Measurements from ENCODE around the gene MFF.

MFF gene

GRCh38 chr2:227390468-227391256 is 65.6 kb downstream of the MFF start:
- no peaks in the 10 kb centered on the region for H3K4me1 ChIP-seq (ENCODE audit: control insufficient read depth, insufficient read depth, low read length)
- no peak overlapping the region for H3K4me3 ChIP-seq (ENCODE audit: low read depth, low read length)
- H3K9ac ChIP-seq (ENCODE audit: low read length), result no peak overlapping the region
- no peaks in the 10 kb centered on the region for H3K36me3 ChIP-seq (ENCODE audit: control insufficient read depth, insufficient read depth, low read length)
- no peaks in the 10 kb centered on the region for H3K27me3 ChIP-seq (ENCODE audit: control insufficient read depth, insufficient read depth, low read length)
- no peaks in the 10 kb centered on the region for H3K9me3 ChIP-seq (ENCODE audit: control insufficient read depth, insufficient read depth, low read depth, low read length)
- no peak overlapping the region for H3K27ac ChIP-seq (ENCODE audit: low read depth, low read length)

- no peak overlapping the region for H3K27ac ChIP-seq (ENCODE audit: low read depth, low read length)
- H3K4me1 ChIP-seq (ENCODE audit: control insufficient read depth, insufficient read depth, low read length), result no peaks in the 10 kb centered on the region
- H3K9ac ChIP-seq (ENCODE audit: low read length), result no peak overlapping the region
- H3K27me3 ChIP-seq (ENCODE audit: control insufficient read depth, insufficient read depth, low read length), result no peaks in the 10 kb centered on the region
- H3K9me3 ChIP-seq (ENCODE audit: control insufficient read depth, insufficient read depth, low read depth, low read length), result no peaks in the 10 kb centered on the region
- no peaks in the 10 kb centered on the region for H3K36me3 ChIP-seq (ENCODE audit: control insufficient read depth, insufficient read depth, low read length)
- H3K4me3 ChIP-seq (ENCODE audit: low read depth, low read length), result no peak overlapping the region
These were observed 69.3 kb downstream of the MFF start for GRCh38 chr2:227394401-227394800.

DNA sequence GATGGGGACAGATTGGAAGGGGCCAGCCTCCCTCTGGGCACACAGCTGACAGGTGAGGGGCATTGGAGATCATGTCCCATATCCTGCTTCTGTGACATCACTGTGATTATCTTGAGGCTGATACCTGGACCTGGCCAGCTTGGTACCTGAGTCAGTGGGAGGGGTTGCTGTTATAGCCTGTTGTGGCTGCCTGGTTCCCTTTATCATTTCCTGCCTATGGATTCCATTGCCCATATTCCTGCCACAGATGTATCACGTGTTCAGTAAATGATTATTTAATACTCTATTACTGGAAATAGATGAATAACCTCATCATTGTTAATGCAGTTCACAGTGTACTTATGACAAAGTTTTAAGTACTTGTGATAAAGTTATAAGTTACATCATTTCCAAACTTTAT is 70.5 kb downstream of the MFF start:
- no peaks in the 10 kb centered on the region for H3K27me3 ChIP-seq (ENCODE audit: control insufficient read depth, insufficient read depth, low read length)
- H3K9me3 ChIP-seq (ENCODE audit: control insufficient read depth, insufficient read depth, low read depth, low read length), result no peaks in the 10 kb centered on the region
- H3K36me3 ChIP-seq (ENCODE audit: control insufficient read depth, insufficient read depth, low read length), result no peaks in the 10 kb centered on the region
- H3K9ac ChIP-seq (ENCODE audit: low read length), result no peak overlapping the region
- no peak overlapping the region for H3K27ac ChIP-seq (ENCODE audit: low read depth, low read length)
- H3K4me1 ChIP-seq (ENCODE audit: control insufficient read depth, insufficient read depth, low read length), result no peaks in the 10 kb centered on the region
- H3K4me3 ChIP-seq (ENCODE audit: low read depth, low read length), result no peak overlapping the region

DNA sequence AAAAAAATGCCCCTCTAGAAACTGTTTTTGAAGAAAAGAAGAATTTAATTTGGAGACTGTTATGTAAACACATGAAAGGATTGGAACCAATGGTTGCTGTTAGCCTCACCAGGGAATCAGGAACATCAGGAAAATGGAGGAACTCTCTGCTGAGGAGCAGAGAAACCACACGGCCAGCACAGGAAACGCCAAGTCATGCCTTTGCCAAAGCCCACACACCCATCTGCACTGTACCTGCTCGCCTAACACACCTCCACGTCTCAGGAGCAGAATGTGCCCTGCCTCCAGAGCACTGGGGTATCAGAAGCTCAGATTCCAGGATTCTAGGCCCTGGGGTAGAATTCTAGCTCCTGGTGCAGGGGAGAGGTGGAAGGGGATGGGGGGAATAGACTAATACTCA is 72.5 kb downstream of the MFF start:
- no peaks in the 10 kb centered on the region for H3K9me3 ChIP-seq (ENCODE audit: control insufficient read depth, insufficient read depth, low read depth, low read length)
- no peaks in the 10 kb centered on the region for H3K27me3 ChIP-seq (ENCODE audit: control insufficient read depth, insufficient read depth, low read length)
- no peak overlapping the region for H3K27ac ChIP-seq (ENCODE audit: low read depth, low read length)
- H3K9ac ChIP-seq (ENCODE audit: low read length), result no peak overlapping the region
- H3K36me3 ChIP-seq (ENCODE audit: control insufficient read depth, insufficient read depth, low read length), result no peaks in the 10 kb centered on the region
- no peaks in the 10 kb centered on the region for H3K4me1 ChIP-seq (ENCODE audit: control insufficient read depth, insufficient read depth, low read length)
- no peak overlapping the region for H3K4me3 ChIP-seq (ENCODE audit: low read depth, low read length)

- Histone ChIP-seq H3K4me3 (ENCODE audit: low read depth, low read length) (no peak overlapping the region), H3K36me3 (ENCODE audit: control insufficient read depth, insufficient read depth, low read length) (no peaks in the 10 kb centered on the region), H3K27ac (ENCODE audit: low read depth, low read length) (no peak overlapping the region), H3K9me3 (ENCODE audit: control insufficient read depth, insufficient read depth, low read depth, low read length) (no peaks in the 10 kb centered on the region), H3K9ac (ENCODE audit: low read length) (no peak overlapping the region), H3K27me3 (ENCODE audit: control insufficient read depth, insufficient read depth, low read length) (no peaks in the 10 kb centered on the region), H3K4me1 (ENCODE audit: control insufficient read depth, insufficient read depth, low read length) (no peaks in the 10 kb centered on the region)
These were observed 73.9 kb downstream of the MFF start for GRCh38 chr2:227398684-227399670.

GRCh38 chr2:227401550-227401949 is 76.5 kb downstream of the MFF start:
- H3K27ac ChIP-seq (ENCODE audit: low read depth, low read length), result no peak overlapping the region
- H3K36me3 ChIP-seq (ENCODE audit: control insufficient read depth, insufficient read depth, low read length), result no peaks in the 10 kb centered on the region
- no peaks in the 10 kb centered on the region for H3K9me3 ChIP-seq (ENCODE audit: control insufficient read depth, insufficient read depth, low read depth, low read length)
- peaks cover 4% of the 10 kb centered on the region; the same call in 1 of the 2 replicates for H3K4me1 ChIP-seq (ENCODE audit: control insufficient read depth, insufficient read depth, low read length)
- no peak overlapping the region for H3K9ac ChIP-seq (ENCODE audit: low read length)
- no peak overlapping the region for H3K4me3 ChIP-seq (ENCODE audit: low read depth, low read length)
- H3K27me3 ChIP-seq (ENCODE audit: control insufficient read depth, insufficient read depth, low read length), result no peaks in the 10 kb centered on the region

DNA sequence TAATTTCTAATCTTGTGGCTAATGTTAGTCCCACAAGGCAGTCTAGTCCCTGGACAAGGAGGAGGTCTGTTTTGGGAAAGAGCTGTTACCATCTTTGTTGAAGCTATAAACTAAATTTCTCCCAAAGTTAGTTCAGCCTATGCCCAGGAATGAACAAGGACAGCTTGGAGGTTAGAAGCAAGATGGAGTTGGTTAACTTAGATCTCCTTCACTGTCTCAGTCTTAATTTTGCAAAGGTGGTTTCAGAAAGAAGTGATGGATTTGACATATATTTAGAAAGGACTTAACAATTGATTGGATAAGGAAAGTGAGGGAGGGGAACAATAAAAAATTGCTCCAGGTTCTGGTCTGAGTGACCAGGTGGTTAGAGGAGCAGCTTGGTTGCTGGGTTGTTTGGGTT is 77.3 kb downstream of the MFF start:
- Histone ChIP-seq H3K4me3 (ENCODE audit: low read depth, low read length) (no peak overlapping the region), H3K27ac (ENCODE audit: low read depth, low read length) (no peak overlapping the region)

DNA sequence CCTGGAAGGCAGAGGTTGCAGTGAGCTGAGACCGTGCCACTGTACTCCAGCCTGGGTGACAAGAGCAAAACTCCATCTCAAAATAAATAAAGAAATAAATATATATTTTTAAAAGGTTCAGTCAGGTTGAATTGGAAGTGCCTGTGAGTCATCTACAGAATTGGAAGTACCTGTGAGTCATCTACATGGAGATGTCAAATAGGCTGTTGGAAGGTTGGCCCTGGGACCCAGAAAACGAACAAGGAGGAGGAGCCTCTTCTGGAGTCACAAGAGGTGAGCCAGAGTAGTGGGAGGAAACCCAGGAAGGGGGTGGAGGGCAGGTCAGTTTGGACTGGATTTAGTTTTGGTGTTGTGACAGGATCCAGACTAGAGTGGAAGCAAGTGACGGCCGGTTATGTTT is 77.9 kb downstream of the MFF start:
- H3K9me3 ChIP-seq (ENCODE audit: control insufficient read depth, insufficient read depth, low read depth, low read length), result no peaks in the 10 kb centered on the region
- no peak overlapping the region for H3K4me3 ChIP-seq (ENCODE audit: low read depth, low read length)
- H3K4me1 ChIP-seq (ENCODE audit: control insufficient read depth, insufficient read depth, low read length), result peaks cover 7% of the 10 kb centered on the region; the same call in 1 of the 2 replicates
- no peaks in the 10 kb centered on the region for H3K27me3 ChIP-seq (ENCODE audit: control insufficient read depth, insufficient read depth, low read length)
- H3K9ac ChIP-seq (ENCODE audit: low read length), result no peak overlapping the region
- H3K36me3 ChIP-seq (ENCODE audit: control insufficient read depth, insufficient read depth, low read length), result no peaks in the 10 kb centered on the region
- no peak overlapping the region for H3K27ac ChIP-seq (ENCODE audit: low read depth, low read length)

More for the DNA sequence above, 77.3 kb downstream of the MFF start:
- Histone ChIP-seq H3K36me3 (ENCODE audit: control insufficient read depth, insufficient read depth, low read length) (no peaks in the 10 kb centered on the region), H3K4me1 (ENCODE audit: control insufficient read depth, insufficient read depth, low read length) (peaks cover 7% of the 10 kb centered on the region; the same call in 1 of the 2 replicates), H3K9ac (ENCODE audit: low read length) (no peak overlapping the region), H3K27me3 (ENCODE audit: control insufficient read depth, insufficient read depth, low read length) (no peaks in the 10 kb centered on the region), H3K9me3 (ENCODE audit: control insufficient read depth, insufficient read depth, low read depth, low read length) (no peaks in the 10 kb centered on the region)

DNA sequence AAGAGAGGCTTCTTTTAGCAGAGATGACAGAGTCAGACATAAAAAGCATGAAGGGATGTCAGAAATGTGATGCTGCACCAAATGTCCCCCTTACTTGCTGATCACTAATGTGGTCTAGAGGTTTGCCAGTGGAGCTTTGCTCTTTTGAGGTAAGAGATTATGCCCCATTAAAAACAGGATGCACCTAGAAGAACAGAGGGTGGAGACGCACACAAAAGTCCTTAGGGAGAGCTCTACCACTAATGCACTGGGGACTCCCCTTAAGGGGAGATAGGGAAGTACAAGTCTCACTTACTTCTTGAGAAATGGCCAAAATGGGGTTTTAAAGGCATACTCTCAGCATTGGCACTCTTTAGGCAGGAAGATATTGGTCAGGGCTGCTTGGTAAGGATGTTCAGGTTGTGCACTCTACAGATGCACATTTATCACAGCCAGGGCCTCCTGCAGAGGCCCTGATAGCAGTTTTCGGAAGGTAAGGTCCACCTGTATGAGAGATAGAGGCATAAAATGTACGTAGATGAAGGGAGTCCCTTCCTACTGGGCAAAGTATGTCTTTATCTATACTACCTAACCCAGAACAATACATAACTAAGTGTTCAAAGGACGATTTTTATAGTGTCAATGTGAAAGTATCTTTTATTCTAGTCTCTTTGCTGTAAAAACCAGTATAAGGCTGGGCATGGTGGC is 79.7 kb downstream of the MFF start:
- H3K36me3 ChIP-seq (ENCODE audit: control insufficient read depth, insufficient read depth, low read length), result no peaks in the 10 kb centered on the region
- no peaks in the 10 kb centered on the region for H3K9me3 ChIP-seq (ENCODE audit: control insufficient read depth, insufficient read depth, low read depth, low read length)
- H3K9ac ChIP-seq (ENCODE audit: low read length), result no peak overlapping the region
- no peak overlapping the region for H3K4me3 ChIP-seq (ENCODE audit: low read depth, low read length)
- no peak overlapping the region for H3K27ac ChIP-seq (ENCODE audit: low read depth, low read length)
- H3K27me3 ChIP-seq (ENCODE audit: control insufficient read depth, insufficient read depth, low read length), result no peaks in the 10 kb centered on the region
- peaks cover 7% of the 10 kb centered on the region; the same call in 1 of the 2 replicates for H3K4me1 ChIP-seq (ENCODE audit: control insufficient read depth, insufficient read depth, low read length)

- Histone ChIP-seq H3K27me3 (ENCODE audit: control insufficient read depth, insufficient read depth, low read length) (no peaks in the 10 kb centered on the region), H3K4me3 (ENCODE audit: low read depth, low read length) (no peak overlapping the region), H3K4me1 (ENCODE audit: control insufficient read depth, insufficient read depth, low read length) (peaks cover 7% of the 10 kb centered on the region; the same call in 1 of the 2 replicates), H3K36me3 (ENCODE audit: control insufficient read depth, insufficient read depth, low read length) (no peaks in the 10 kb centered on the region), H3K27ac (ENCODE audit: low read depth, low read length) (peak overlapping the region; percentile 9; the same call in 1 of the 2 replicates), H3K9me3 (ENCODE audit: control insufficient read depth, insufficient read depth, low read depth, low read length) (no peaks in the 10 kb centered on the region), H3K9ac (ENCODE audit: low read length) (peak overlapping the region; percentile 0)
These were observed 81.4 kb downstream of the MFF start for GRCh38 chr2:227406177-227407031.

All from HUES6 (cell line).